Caco-2 (cell line): ENCODE measurements around the gene PDZD7. TPM values are rescaled to one million over a fixed set of nuclear protein-coding genes. Genes with fewer than 3 reads are reported as not detected.
A peak's percentile ranks its signal among the peaks of the same experiment; 100 is the strongest.

Experiments
- BruUV-seq: library from RNA; stranded (reverse); fragments of 400-500 nt; replicated peaks from 2 replicates; lab custom pipeline; 2021; lab: Mats Ljungman, UMichigan
- CTCF ChIA-PET: fragments of 300-600 bp; sonication (Branson Sonifier 250); formaldehyde crosslinking; loops from one replicate; lab custom pipeline; 2022; ENCODE audit warnings: antibody characterized with exemption; lab: Charles Lee
- POLR2A ChIA-PET: fragments of 300-600 bp; sonication (Branson Sonifier 250); formaldehyde crosslinking; loops from one replicate; lab custom pipeline; 2022; ENCODE audit warnings: antibody characterized with exemption; lab: Charles Lee
- DNase-seq, 2 experiments: peaks; one replicate each; pipeline versions ENCODE4 v3.0.0 to v3.0.0-alpha.2; 2020 to 2022
- H3K27me3 ChIP-seq: replicated peaks from 2 replicates; pipeline ENCODE4 v1.6.0; 2011; ENCODE audit warnings: low read length; ENCODE audit not compliant: control insufficient read depth, insufficient read depth
- H3K36me3 ChIP-seq: 2 replicates; pipeline ENCODE4 v1.5.1; 2011; ENCODE audit warnings: low read length; ENCODE audit not compliant: control insufficient read depth, insufficient read depth
- H3K4me1 ChIP-seq: fragments of 250-450 bp; sonication (Bioruptor Pico); 2 replicates; pipeline ENCODE4 v1.5.1; 2020; ENCODE audit warnings: mild to moderate bottlenecking
- H3K4me3 ChIP-seq: 2 replicates; pipeline ENCODE4 v1.5.1; 2011; ENCODE audit warnings: low read depth, mild to moderate bottlenecking, control low read depth, low read length
- H3K9me3 ChIP-seq: fragments of 250-450 bp; sonication (Bioruptor Pico); 2 replicates; pipeline ENCODE4 v1.5.1; 2020; ENCODE audit warnings: mild to moderate bottlenecking, moderate library complexity
- H3K27ac Mint-ChIP-seq: one replicate; pipeline ENCODE4 v1.8.0; 2022; ENCODE audit warnings: mixed read lengths; ENCODE audit not compliant: unreplicated experiment
- H3K27me3 Mint-ChIP-seq: one replicate; pipeline ENCODE4 v1.8.0; 2022; ENCODE audit warnings: mixed read lengths; ENCODE audit not compliant: insufficient read depth, unreplicated experiment
- H3K36me3 Mint-ChIP-seq: one replicate; pipeline ENCODE4 v1.8.0; 2022; ENCODE audit warnings: mild to moderate bottlenecking, mixed read lengths; ENCODE audit not compliant: insufficient read depth, unreplicated experiment
- H3K4me1 Mint-ChIP-seq: one replicate; pipeline ENCODE4 v1.8.0; 2022; ENCODE audit warnings: low read depth, mixed read lengths; ENCODE audit not compliant: unreplicated experiment
- H3K4me3 Mint-ChIP-seq: one replicate; pipeline ENCODE4 v1.8.0; 2022; ENCODE audit warnings: mild to moderate bottlenecking, moderate library complexity, mixed read lengths; ENCODE audit not compliant: unreplicated experiment
- H3K9me3 Mint-ChIP-seq: one replicate; pipeline ENCODE4 v1.8.0; 2022; ENCODE audit warnings: mixed read lengths; ENCODE audit not compliant: unreplicated experiment
- CTCF ChIP-seq, 2 experiments: fragments of 200-600 bp in 1 of 2; IDR thresholded peaks; 1 replicate in 1 of 2; 2 replicates in 1 of 2; pipeline versions ENCODE4 v1.5.1 to v1.8.0; 2011 to 2022; ENCODE audit warnings: antibody characterized with exemption in 1 of 2, control low read depth in 1 of 2, inconsistent platforms in 1 of 2, low read depth in 1 of 2, low read length in 1 of 2, mild to moderate bottlenecking in 1 of 2, moderate library complexity in 1 of 2; ENCODE audit not compliant: insufficient read depth in 1 of 2, severe bottlenecking in 1 of 2, unreplicated experiment in 1 of 2
- intact Hi-C: fragments of 100-400 bp; cut with micrococcal nuclease; formaldehyde crosslinking; loops from one replicate; pipeline ENCODE4 v1.10.0; 2022; ENCODE audit not compliant: unreplicated experiment
- total RNA-seq: library from RNA; stranded (reverse); gene quantifications from 2 replicates; pipeline ENCODE4 v1.2.3, GENCODE V29; 2022

Gene PDZD7
- total RNA-seq, 1 experiment from 2014 or later = 1.5 TPM

DNA sequence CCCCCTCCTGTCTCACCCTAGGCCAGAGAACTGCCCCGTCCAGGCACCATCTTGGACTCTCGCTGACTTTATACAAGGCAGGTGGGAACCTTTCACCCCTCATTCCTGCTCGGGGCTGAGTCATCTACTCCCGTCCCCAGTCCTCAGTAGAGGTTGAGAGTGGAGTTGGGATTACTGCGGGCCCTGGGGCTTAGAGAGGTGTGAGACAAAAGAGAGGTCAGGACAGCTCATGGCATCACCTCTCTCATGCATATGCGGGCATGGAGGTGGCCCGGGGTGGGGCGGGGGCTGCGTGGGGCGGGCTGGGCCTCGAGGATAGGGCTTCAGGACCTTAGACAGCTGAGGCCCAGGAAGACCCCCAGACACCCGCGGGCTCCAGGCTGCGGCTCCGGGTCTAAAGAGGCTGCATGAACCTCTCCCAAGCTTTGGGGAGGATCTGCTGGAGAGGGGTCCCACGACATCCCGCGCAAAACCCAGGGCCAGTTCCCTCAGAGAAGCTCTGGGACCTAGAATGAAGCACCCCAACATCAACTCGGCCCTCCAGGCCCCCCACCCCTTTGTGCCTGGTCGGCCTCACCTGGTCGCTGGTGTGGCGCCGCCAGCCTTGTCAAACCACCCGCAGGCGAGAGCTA lies 317 bp downstream of the PDZD7 start:
- H3K4me1 ChIP-seq = peaks cover 33% of the 10 kb centered on the region
- Mint-ChIP-seq H3K4me1 (peaks cover 17% of the 10 kb centered on the region), H3K4me3 (peak overlapping the region; percentile 80), H3K27me3 (no peaks in the 10 kb centered on the region), H3K9me3 (no peaks in the 10 kb centered on the region), H3K36me3 (peaks cover 16% of the 10 kb centered on the region), H3K27ac (no peak overlapping the region)
- no peaks in the 10 kb centered on the region for H3K36me3 ChIP-seq
- H3K4me3 ChIP-seq = peak overlapping the region; percentile 76
- POLR2A ChIA-PET = interaction anchor here (0.6 to 2.2 kb wide), 8 partner anchors 12 to 1098 kb away, joined by 3 to 15 read pairs (median 5); partner anchors contain the start of gene KAZALD1
- intact Hi-C loops = loop anchor here (5.0 kb wide), 1 partner anchor 37 kb away; no protein-coding TSS in a partner anchor
- no peaks in the 10 kb centered on the region for H3K27me3 ChIP-seq
- DNase-seq = no peak
- BruUV-seq = no TSS peak
- no peaks in the 10 kb centered on the region for H3K9me3 ChIP-seq
- CTCF ChIA-PET = interaction anchor here (0.6 to 2.8 kb wide), 19 partner anchors 12 to 495 kb away, joined by 3 to 43 read pairs (median 7); partner anchors contain the start of genes HIF1AN, KAZALD1 and LZTS2
- no peak for TF ChIP-seq CTCF (IDR thresholded peaks at IDR 0.05; ENCODE audit: insufficient read depth in 1 of 2, low read depth in 1 of 2, low read length in 1 of 2, severe bottlenecking in 1 of 2, unreplicated experiment in 1 of 2)

DNA sequence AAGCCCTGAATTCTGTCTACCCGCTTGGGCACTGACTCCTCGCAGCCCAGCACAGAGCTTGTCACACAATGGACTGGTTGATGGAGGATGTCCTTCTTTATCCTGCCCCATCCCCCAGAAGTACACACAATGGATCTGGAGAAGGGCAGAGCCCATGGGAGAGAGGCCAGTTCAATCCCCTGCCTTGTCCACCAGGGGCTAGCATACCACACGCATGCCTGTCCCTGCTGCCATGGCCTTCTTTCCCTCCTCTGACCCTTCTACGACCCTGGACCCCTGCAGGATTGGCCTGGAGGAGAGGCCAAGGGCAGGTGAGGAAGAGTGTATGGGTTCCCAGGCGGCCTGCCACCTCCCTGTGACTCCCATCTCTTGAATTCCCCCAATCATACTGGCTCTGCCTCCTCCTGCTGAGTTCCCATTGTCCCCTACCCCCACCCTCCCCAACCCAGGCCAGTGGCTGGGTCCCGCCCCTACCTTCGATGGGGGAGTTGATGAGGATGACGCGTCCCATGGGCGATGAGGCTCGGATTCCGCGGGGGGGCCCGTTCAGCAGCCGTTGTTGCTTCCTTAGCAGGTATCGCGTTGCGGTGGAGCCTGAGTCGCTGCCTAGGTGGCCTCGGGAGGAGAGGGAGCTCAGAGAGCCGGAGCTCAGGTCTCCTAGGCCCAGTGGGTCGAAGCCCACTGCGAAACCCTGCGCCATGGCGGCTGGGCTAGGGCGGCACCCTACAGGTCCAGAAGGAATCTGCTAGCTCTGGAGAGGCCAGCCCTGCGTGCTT lies 1.2 kb downstream of the PDZD7 start:
- CTCF ChIA-PET = interaction anchor here (0.6 to 2.8 kb wide), 13 partner anchors 11 to 263 kb away, joined by 3 to 43 read pairs (median 6); partner anchors contain the start of gene LZTS2
- H3K4me1 Mint-ChIP-seq = peaks cover 17% of the 10 kb centered on the region
- H3K4me1 ChIP-seq = peaks cover 25% of the 10 kb centered on the region
- H3K36me3 Mint-ChIP-seq = peaks cover 16% of the 10 kb centered on the region
- H3K27ac Mint-ChIP-seq = no peak overlapping the region
- POLR2A ChIA-PET = interaction anchor here (0.6 to 1.4 kb wide), 2 partner anchors 23 to 83 kb away, joined by 5 to 13 read pairs; no protein-coding TSS in a partner anchor
- no peaks in the 10 kb centered on the region for H3K27me3 ChIP-seq
- TF ChIP-seq CTCF (IDR thresholded peaks at IDR 0.05; ENCODE audit: insufficient read depth in 1 of 2, low read depth in 1 of 2, low read length in 1 of 2, severe bottlenecking in 1 of 2, unreplicated experiment in 1 of 2) = no peak
- BruUV-seq = no TSS peak
- no peak overlapping the region for H3K4me3 Mint-ChIP-seq
- H3K9me3 ChIP-seq = no peaks in the 10 kb centered on the region
- H3K4me3 ChIP-seq = no peak overlapping the region
- H3K27me3 Mint-ChIP-seq = no peaks in the 10 kb centered on the region
- H3K9me3 Mint-ChIP-seq = no peaks in the 10 kb centered on the region
- no peak for DNase-seq
- no peaks in the 10 kb centered on the region for H3K36me3 ChIP-seq
- intact Hi-C loops = loop anchor here (5.0 kb wide), 1 partner anchor 38 kb away; no protein-coding TSS in a partner anchor
